Upper lobe of left lung (tissue), 6 donors: Measurements from ENCODE around the gene U2AF1L4. TPM values are rescaled to one million over a fixed set of nuclear protein-coding genes. Genes with fewer than 3 reads are reported as not detected.

ENCODE experiments used
- ATAC-seq, 2 donors: fragments of 200-7000 bp; cut with Tn5 transposase; one replicate each; pipeline ENCODE4 v1.9.1; 2022; ENCODE audit warnings: mild to moderate bottlenecking in 2 of 2, moderate library complexity in 2 of 2; ENCODE audit not compliant: low FRiP score in 2 of 2
- DNase-seq, 2 donors: peaks; one replicate each; pipeline ENCODE4 v3.0.0-alpha.2; 2019 to 2020
- H3K27ac ChIP-seq, 4 donors: fragments of 200-600 bp; sonication (generic); one replicate each; pipeline ENCODE4 v1.5.1; 2016 to 2019
- H3K27me3 ChIP-seq, 4 donors: fragments of 200-600 bp; sonication (generic); one replicate each; pipeline ENCODE4 v1.5.1; 2017 to 2019
- H3K36me3 ChIP-seq, 4 donors: fragments of 200-600 bp; sonication (generic); one replicate each; pipeline ENCODE4 v1.5.1; 2016 to 2019
- H3K4me1 ChIP-seq, 4 donors: fragments of 200-600 bp; sonication (generic); one replicate each; pipeline ENCODE4 v1.5.1; 2018 to 2019
- H3K4me3 ChIP-seq, 4 donors: fragments of 200-600 bp; sonication (generic); one replicate each; pipeline ENCODE4 v1.5.1; 2017 to 2019; ENCODE audit warnings: mild to moderate bottlenecking in 2 of 4, moderate library complexity in 1 of 4
- H3K9me3 ChIP-seq, 4 donors: fragments of 200-600 bp; sonication (generic); one replicate each; pipeline ENCODE4 v1.5.1; 2018 to 2019
- EP300 ChIP-seq, 4 donors: sonication (generic); formaldehyde crosslinking; IDR thresholded peaks; one replicate each; pipeline ENCODE4 v1.5.1; 2017; ENCODE audit warnings: antibody characterized with exemption in 4 of 4, control low read depth in 2 of 4
- POLR2A ChIP-seq, 4 donors: fragments of 450-650 bp; IDR thresholded peaks; one replicate each; pipeline ENCODE4 v1.5.1; 2016 to 2017; ENCODE audit warnings: antibody characterized with exemption in 4 of 4, mild to moderate bottlenecking in 2 of 4
- POLR2AphosphoS5 ChIP-seq, 2 donors: sonication (generic); formaldehyde crosslinking; IDR thresholded peaks; one replicate each; pipeline ENCODE4 v1.5.1; 2017; ENCODE audit warnings: antibody characterized with exemption in 2 of 2
- WGBS, 2 donors: methylation state at CpG; one replicate each; pipeline ENCODE4 v1.1.5; 2017 to 2018; 5-methylcytosine and 5-hydroxymethylcytosine counted together
- total RNA-seq, 6 donors: library from RNA; depleted of rRNA in 4 of 6; stranded (reverse); fragments of >200 nt in 4 of 6; gene quantifications; one replicate each; pipeline versions ENCODE4 v1.1.0 to v1.2.1, GENCODE V29; 2016 to 2021
- TF ChIP-seq, protein P1 (sequence below), 6 experiments: fragments of 450-650 bp in 4 of 6; fragments of 200-600 bp in 2 of 6; sonication (generic) in 2 of 6; IDR thresholded peaks; one replicate each; pipeline ENCODE4 v1.5.1; 2016 to 2019; ENCODE audit warnings: antibody characterized with exemption in 6 of 6
- donor health status: DM: no; HTN: no; CAD: no; lungs with moderate emphysema.
- donor health status: DM: no; HTN: yes; CAD: no; lungs with severe emphysema.

The U2AF1L4 gene
- total RNA-seq, 6 donors from 2014 or later, result 8.5 to 157 (median 22.0) TPM

DNA sequence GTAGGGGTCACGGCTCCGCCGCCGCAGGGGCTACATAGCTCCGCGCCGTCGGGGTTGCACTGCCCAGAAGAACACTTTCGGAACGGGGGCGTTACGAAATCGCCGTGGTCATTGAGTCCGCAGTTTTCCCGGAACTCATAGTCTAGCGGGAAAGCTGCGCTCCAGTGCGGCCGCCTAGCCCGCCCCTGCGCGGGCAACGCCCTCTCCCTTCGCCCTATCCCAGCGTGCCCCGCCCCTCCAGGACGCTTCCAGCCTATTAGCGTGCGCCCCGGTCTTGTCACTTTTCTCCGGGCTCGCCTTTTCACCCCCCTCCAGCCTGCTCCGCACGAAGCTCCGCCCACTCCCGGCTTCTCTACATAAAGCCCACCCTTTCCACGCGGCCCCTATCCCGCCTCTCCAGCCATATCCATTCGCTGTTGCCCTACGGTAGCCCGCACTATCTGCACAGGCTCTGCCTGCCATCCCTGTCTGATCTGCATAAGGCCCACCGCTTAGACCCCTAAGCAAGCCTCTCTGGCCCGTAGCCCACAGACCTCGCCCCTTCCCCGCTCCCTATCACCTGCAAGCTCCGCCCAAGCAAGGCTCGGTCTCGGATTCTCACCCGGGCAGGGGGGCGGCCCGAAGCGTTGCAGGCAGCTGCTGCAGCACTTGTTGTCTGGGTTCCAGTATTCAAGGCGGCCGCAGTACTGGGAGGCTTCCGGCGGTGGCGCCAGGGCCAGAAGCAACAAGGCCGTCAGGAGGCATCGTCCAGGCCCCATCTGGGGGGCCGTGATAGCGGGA, 4.6 kb downstream of the U2AF1L4 start:
- Histone ChIP-seq H3K36me3 (peaks cover 2 to 37% (median 28%) of the 10 kb centered on the region in 4 donors), H3K27ac (peak overlapping the region; percentile 79 to 91 (median 88)), H3K27me3 (no peaks in the 10 kb centered on the region), H3K4me1 (peaks cover 21 to 47% (median 35%) of the 10 kb centered on the region in 4 donors), H3K9me3 (no peaks in the 10 kb centered on the region), H3K4me3 (peak overlapping the region; percentile 68 to 77 (median 74))
- DNase-seq, result peak; percentile 97 to 99
- ATAC-seq, result peak; percentile 90 to 96
- WGBS, 2 donors, result 1% methylated on average over 43 to 55 of the region's 63 CpGs
- TF ChIP-seq EP300 (IDR thresholded peaks at IDR 0.05) (peak in 3 of 4 donors; percentile 44 to 90 (median 51)), POLR2AphosphoS5 (IDR thresholded peaks at IDR 0.05) (peak; percentile 81 to 87), POLR2A (IDR thresholded peaks at IDR 0.05) (peak in 2 of 4 donors; percentile 27 to 64)
- TF ChIP-seq, protein P1, sequence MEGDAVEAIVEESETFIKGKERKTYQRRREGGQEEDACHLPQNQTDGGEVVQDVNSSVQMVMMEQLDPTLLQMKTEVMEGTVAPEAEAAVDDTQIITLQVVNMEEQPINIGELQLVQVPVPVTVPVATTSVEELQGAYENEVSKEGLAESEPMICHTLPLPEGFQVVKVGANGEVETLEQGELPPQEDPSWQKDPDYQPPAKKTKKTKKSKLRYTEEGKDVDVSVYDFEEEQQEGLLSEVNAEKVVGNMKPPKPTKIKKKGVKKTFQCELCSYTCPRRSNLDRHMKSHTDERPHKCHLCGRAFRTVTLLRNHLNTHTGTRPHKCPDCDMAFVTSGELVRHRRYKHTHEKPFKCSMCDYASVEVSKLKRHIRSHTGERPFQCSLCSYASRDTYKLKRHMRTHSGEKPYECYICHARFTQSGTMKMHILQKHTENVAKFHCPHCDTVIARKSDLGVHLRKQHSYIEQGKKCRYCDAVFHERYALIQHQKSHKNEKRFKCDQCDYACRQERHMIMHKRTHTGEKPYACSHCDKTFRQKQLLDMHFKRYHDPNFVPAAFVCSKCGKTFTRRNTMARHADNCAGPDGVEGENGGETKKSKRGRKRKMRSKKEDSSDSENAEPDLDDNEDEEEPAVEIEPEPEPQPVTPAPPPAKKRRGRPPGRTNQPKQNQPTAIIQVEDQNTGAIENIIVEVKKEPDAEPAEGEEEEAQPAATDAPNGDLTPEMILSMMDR (IDR thresholded peaks at IDR 0.05), result peak in 4 of 6 experiments; percentile 16 to 41 (median 20)

GRCh38 chr19:35740108-35740422, 5.2 kb downstream of the U2AF1L4 start:
- ATAC-seq, result no peak

GRCh38 chr19:35739275-35740107, 5.7 kb downstream of the U2AF1L4 start:
- peaks cover 20 to 46% (median 33%) of the 10 kb centered on the region in 4 donors for H3K4me1 ChIP-seq
- WGBS, 2 donors, result 75 to 84% methylated on average over 17 to 29 of the region's 29 CpGs
- TF ChIP-seq, protein P1 (IDR thresholded peaks at IDR 0.05), result no peak
- TF ChIP-seq POLR2AphosphoS5 (IDR thresholded peaks at IDR 0.05) (no peak), POLR2A (IDR thresholded peaks at IDR 0.05) (no peak), EP300 (IDR thresholded peaks at IDR 0.05) (no peak)
- no peaks in the 10 kb centered on the region for H3K27me3 ChIP-seq
- ATAC-seq, result no peak
- peaks cover 10 to 49% (median 37%) of the 10 kb centered on the region in 4 donors for H3K36me3 ChIP-seq
- peak overlapping the region; percentile 77 to 89 (median 84) for H3K27ac ChIP-seq
- peak in 1 of 2 donors; percentile 84 for DNase-seq
- no peaks in the 10 kb centered on the region for H3K9me3 ChIP-seq
- peak overlapping the region in 3 of 4 donors; percentile 68 to 77 (median 70) for H3K4me3 ChIP-seq

More at GRCh38 chr19:35740108-35740422, 5.2 kb downstream of the U2AF1L4 start:
- Histone ChIP-seq H3K4me3 (peak overlapping the region; percentile 60 to 77 (median 69)), H3K36me3 (peaks cover 8 to 43% (median 31%) of the 10 kb centered on the region in 4 donors), H3K27ac (peak overlapping the region; percentile 77 to 89 (median 84)), H3K9me3 (no peaks in the 10 kb centered on the region), H3K4me1 (peaks cover 21 to 47% (median 35%) of the 10 kb centered on the region in 4 donors), H3K27me3 (no peaks in the 10 kb centered on the region)
- 6 to 9% methylated on average over 5 to 14 of the region's 16 CpGs for WGBS, 2 donors
- TF ChIP-seq, protein P1 (IDR thresholded peaks at IDR 0.05), result no peak
- TF ChIP-seq POLR2AphosphoS5 (IDR thresholded peaks at IDR 0.05), result no peak
- TF ChIP-seq EP300 (IDR thresholded peaks at IDR 0.05), result no peak
- TF ChIP-seq POLR2A (IDR thresholded peaks at IDR 0.05), result no peak
- DNase-seq, result no peak

DNA sequence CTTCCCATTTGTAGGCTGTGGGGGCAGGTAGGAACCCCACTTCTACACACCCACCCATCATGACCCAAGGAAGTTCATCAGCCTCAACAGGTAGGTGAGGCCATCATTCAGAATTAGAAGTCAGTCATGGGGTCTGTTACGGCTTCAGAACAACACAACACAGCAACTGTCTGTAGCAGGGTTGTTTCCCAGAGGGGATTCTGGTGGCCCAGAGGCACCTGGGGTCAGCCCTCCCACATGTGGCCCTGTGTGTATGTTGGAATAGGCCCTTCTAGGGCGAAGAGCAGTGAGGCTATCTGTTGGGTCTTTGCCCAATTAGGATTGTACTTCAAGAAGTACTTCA, 6.4 kb downstream of the U2AF1L4 start:
- Histone ChIP-seq H3K27ac (peak overlapping the region in 2 of 4 donors; percentile 8 to 89), H3K4me1 (peaks cover 13 to 39% (median 27%) of the 10 kb centered on the region in 4 donors), H3K36me3 (peaks cover 10 to 54% (median 43%) of the 10 kb centered on the region in 4 donors), H3K9me3 (no peaks in the 10 kb centered on the region), H3K27me3 (no peaks in the 10 kb centered on the region), H3K4me3 (no peak overlapping the region)
- ATAC-seq (no peak), DNase-seq (no peak)
- 78 to 79% methylated on average over 2 of the region's 2 CpGs for WGBS, 2 donors
- TF ChIP-seq, protein P1 (IDR thresholded peaks at IDR 0.05), result no peak
- TF ChIP-seq EP300 (IDR thresholded peaks at IDR 0.05), result no peak
- no peak for TF ChIP-seq POLR2AphosphoS5 (IDR thresholded peaks at IDR 0.05)
